HUES64 (cell line): Measurements from ENCODE around the gene ARL5A.

Source experiments
- H3K27ac ChIP-seq: 2 replicates; pipeline ENCODE4 v1.7.0; 2013; ENCODE audit warnings: low read depth, low read length, inconsistent platforms
- H3K27me3 ChIP-seq: 2 replicates; pipeline ENCODE4 v1.6.1; 2013; ENCODE audit warnings: mild to moderate bottlenecking, low read length; ENCODE audit not compliant: insufficient read depth
- H3K36me3 ChIP-seq: 2 replicates; pipeline ENCODE4 v1.6.1; 2013; ENCODE audit warnings: mild to moderate bottlenecking, low read length; ENCODE audit not compliant: insufficient read depth
- H3K4me1 ChIP-seq: 2 replicates; pipeline ENCODE4 v1.6.1; 2013; ENCODE audit warnings: mild to moderate bottlenecking, low read length, moderate library complexity; ENCODE audit not compliant: insufficient read depth
- H3K4me3 ChIP-seq: 2 replicates; pipeline ENCODE4 v1.5.1; 2013; ENCODE audit warnings: mild to moderate bottlenecking, low read length, moderate library complexity
- H3K9ac ChIP-seq: 2 replicates; pipeline ENCODE4 v1.6.1; 2013; ENCODE audit warnings: mild to moderate bottlenecking, low read depth, low read length
- H3K9me3 ChIP-seq: 2 replicates; pipeline ENCODE4 v1.6.1; 2013; ENCODE audit warnings: low read depth, low read length; ENCODE audit not compliant: insufficient read depth
- WGBS: fragments of 150-250, 120-280 bp; methylation state at CpG from one replicate; pipeline ENCODE4 v1.1.7; 2013; ENCODE audit warnings: missing lambda C conversion rate; 5-methylcytosine and 5-hydroxymethylcytosine counted together

The ARL5A gene

DNA sequence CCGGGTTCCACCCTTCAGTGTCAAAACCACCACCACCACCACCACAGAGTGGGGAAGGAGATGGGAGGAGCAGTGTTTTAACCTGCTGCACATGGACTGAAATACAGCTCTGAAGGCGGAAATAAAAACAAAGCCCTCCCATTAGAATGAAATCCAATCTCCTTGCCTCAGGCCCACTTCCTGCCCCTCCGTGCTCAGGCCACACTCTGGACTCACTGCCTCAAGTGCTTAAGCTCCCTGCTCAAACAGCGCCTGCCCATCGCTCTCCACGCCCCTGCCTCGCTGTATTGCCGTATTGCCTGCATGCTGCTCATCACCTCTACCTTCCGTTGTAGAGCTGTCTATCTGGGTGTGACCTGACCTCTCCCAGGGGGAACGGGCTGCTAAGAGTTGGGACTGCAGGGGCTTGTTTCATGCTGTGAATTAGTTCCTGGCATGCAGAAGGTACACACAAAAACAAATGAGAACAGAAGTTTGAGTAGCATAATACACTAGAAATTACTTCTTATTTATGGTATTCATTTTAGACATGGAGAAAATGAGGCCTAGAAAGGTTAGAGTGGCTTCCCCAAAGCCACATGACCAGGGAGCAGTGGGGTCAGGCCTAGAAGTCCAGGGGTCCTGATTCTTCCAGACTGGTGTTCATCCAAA is 62.3 kb downstream of the ARL5A start:
- 88% methylated on average over 9 of the region's 10 CpGs for WGBS
- Histone ChIP-seq H3K27me3 (no peaks in the 10 kb centered on the region), H3K9me3 (no peaks in the 10 kb centered on the region), H3K9ac (no peak overlapping the region), H3K4me3 (no peak overlapping the region), H3K27ac (no peak overlapping the region), H3K4me1 (peaks cover 8% of the 10 kb centered on the region; the same call in 1 of the 2 replicates), H3K36me3 (no peaks in the 10 kb centered on the region)

DNA sequence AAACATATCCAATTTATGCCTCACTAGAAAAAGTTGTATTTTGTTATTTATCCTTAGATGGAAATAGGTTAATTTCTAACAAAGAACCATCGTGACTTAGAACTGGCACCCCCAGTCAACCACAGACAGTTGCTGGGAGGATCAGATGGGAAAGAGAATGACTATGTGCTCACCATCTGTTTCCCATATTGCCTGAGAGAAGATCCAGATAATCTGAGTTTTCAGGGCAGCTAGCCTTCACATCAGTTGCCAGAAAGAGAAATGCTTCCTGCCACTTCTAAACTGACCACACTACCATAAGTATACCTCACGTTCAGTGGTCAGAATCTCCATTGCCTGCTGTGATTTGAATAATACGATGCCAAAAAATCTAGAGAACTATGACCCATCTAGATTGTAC is 65.5 kb downstream of the ARL5A start:
- 64% methylated on average over 3 of the region's 3 CpGs for WGBS
- Histone ChIP-seq H3K4me1 (peaks cover 8% of the 10 kb centered on the region; the same call in 1 of the 2 replicates), H3K9ac (no peak overlapping the region), H3K9me3 (no peaks in the 10 kb centered on the region), H3K27ac (no peak overlapping the region), H3K27me3 (no peaks in the 10 kb centered on the region), H3K36me3 (no peaks in the 10 kb centered on the region), H3K4me3 (no peak overlapping the region)

DNA sequence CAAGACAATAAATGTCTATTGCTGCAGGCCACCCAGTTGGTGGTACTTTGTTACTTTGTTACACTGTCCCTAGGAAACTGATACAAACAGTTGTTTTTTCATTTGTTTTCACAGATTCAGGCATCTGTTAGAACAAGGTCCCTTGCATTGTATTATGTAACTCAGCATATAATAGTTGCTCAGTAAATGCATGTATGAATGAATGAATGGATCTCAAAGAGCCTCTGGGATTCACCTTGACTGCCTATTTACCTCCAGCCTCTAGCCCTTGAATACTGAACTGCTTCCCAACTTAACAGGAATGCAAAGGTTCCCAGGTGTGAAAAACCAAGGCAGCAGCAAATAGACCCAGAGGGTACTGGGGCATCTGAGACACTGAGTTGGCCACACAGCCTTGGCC is 66.5 kb downstream of the ARL5A start:
- H3K4me1 ChIP-seq, result peaks cover 8% of the 10 kb centered on the region
- H3K4me3 ChIP-seq, result no peak overlapping the region
- H3K36me3 ChIP-seq, result no peaks in the 10 kb centered on the region
- H3K27me3 ChIP-seq, result no peaks in the 10 kb centered on the region
- no peaks in the 10 kb centered on the region for H3K9me3 ChIP-seq
- H3K9ac ChIP-seq, result no peak overlapping the region
- no peak overlapping the region for H3K27ac ChIP-seq

DNA sequence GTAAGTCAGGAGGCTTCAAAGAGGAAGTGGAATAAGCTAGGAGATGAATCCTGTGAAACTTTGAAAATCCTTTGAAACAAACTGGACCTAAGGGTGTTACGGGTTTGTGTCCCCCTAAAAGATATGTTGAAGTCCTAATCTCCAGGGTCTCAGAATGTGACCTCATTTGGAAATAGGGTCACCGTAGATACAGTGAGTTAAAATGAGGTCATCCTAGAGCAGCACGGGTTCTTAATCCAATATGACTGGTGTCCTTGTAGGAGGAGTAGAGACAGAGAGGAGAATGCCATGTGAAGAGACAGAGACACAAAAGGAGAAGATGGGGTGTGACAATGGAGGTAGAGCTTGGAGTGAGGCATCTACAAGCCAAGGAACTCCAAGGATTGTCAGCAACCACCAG is 67.0 kb downstream of the ARL5A start:
- peaks cover 4% of the 10 kb centered on the region for H3K4me1 ChIP-seq
- 91% methylated on average over 3 of the region's 3 CpGs for WGBS
- no peaks in the 10 kb centered on the region for H3K27me3 ChIP-seq
- no peak overlapping the region for H3K9ac ChIP-seq
- no peak overlapping the region for H3K27ac ChIP-seq
- H3K36me3 ChIP-seq, result no peaks in the 10 kb centered on the region
- no peaks in the 10 kb centered on the region for H3K9me3 ChIP-seq
- H3K4me3 ChIP-seq, result no peak overlapping the region

DNA sequence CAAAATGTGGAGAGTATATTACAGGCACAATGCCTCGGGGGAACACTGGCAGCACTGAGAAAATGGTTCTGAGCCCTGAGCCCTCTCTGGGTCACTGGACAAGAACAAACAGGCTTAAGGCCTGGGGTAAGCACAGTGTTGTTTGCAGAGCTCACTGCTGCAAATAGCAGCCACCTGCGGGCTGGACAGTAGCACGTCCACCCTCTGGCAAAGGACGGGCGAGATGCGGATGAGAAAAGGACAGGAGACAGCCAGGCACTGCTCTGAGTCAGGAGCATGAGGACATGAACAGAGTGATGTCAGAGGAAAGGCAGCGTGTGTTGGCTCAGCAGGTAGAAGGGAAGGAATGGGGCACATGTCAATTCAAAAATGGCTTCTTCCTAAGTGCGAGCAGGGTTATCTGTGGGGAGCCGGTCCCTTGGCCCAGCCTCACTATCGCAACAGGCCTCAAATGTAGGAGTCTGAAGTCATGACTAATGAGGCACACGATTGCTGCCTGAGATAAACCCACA is 68.0 kb downstream of the ARL5A start:
- H3K9ac ChIP-seq, result no peak overlapping the region
- 89% methylated on average over 11 of the region's 11 CpGs for WGBS
- H3K4me3 ChIP-seq, result no peak overlapping the region
- no peaks in the 10 kb centered on the region; the same call in none of the 2 replicates for H3K4me1 ChIP-seq
- H3K27me3 ChIP-seq, result no peaks in the 10 kb centered on the region
- no peaks in the 10 kb centered on the region for H3K9me3 ChIP-seq
- no peak overlapping the region for H3K27ac ChIP-seq
- no peaks in the 10 kb centered on the region for H3K36me3 ChIP-seq

DNA sequence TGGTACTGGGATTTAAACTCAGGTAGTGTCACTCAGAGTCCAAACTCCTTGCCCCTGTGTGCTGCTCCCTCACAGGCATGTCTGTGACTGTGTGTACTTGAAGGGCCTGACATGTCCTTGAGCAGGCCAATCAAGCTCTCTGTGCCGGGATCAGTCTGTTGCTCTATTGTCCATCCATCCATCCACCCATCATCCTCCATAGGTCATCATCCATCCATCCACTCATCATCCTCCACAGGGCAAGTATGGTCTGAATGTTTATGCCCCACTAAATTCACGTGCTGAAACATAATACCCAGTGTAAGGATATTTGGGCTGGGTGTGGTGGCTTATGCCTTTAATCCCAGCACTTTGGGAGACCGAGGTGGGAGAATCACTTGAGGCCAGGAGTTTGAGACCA is 69.5 kb downstream of the ARL5A start:
- H3K27me3 ChIP-seq, result no peaks in the 10 kb centered on the region
- H3K27ac ChIP-seq, result no peak overlapping the region
- H3K4me1 ChIP-seq, result no peaks in the 10 kb centered on the region; the same call in none of the 2 replicates
- no peak overlapping the region for H3K9ac ChIP-seq
- H3K4me3 ChIP-seq, result no peak overlapping the region
- no peaks in the 10 kb centered on the region for H3K9me3 ChIP-seq
- WGBS, result 93% methylated on average over 3 of the region's 3 CpGs
- no peaks in the 10 kb centered on the region for H3K36me3 ChIP-seq

DNA sequence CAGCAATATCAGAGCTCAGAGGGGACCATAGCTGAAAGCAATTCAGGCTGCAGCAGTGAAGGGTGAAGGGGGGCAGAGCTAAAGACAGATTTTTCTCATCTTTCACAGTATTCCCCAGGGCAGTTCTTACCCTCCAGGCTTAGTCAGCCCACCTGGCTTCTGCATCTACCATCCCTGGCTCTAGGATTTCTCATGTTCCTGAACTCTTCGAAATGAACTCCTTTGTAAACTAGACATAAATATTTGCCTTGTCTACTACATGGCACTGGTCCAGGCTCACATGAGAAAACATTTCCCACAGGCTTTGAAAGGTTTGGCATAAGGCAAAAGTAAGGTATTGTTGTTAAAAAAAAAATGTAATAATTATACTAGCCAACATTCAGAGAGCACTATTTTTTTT is 70.4 kb downstream of the ARL5A start:
- no peaks in the 10 kb centered on the region for H3K9me3 ChIP-seq
- no peaks in the 10 kb centered on the region for H3K27me3 ChIP-seq
- no peak overlapping the region for H3K4me3 ChIP-seq
- no peak overlapping the region for H3K27ac ChIP-seq
- no peak overlapping the region for H3K9ac ChIP-seq
- WGBS, result 97% methylated on average over 1 of the region's 1 CpG
- H3K4me1 ChIP-seq, result no peaks in the 10 kb centered on the region; the same call in none of the 2 replicates
- H3K36me3 ChIP-seq, result no peaks in the 10 kb centered on the region

DNA sequence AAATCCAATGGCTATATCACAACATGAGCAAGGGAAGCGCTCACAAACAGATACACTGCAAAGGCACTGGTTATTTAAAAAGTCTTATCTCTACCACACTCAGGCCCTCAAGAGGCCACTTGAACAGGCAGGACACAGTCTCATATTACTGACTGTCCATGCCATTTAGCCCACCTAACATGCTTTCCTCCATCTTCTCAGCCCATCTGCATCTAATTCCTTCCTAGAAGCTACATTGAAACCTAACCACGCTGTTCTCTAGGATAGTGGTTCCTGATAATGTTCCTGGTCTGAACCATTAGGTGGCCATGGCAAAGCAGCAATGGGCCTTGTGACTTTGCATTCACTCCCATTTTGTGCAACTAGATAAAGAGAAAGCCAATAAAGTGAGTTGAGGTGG is 71.4 kb downstream of the ARL5A start:
- Histone ChIP-seq H3K9ac (no peak overlapping the region), H3K4me3 (no peak overlapping the region), H3K4me1 (no peaks in the 10 kb centered on the region; the same call in none of the 2 replicates), H3K27ac (no peak overlapping the region), H3K27me3 (no peaks in the 10 kb centered on the region), H3K9me3 (no peaks in the 10 kb centered on the region), H3K36me3 (no peaks in the 10 kb centered on the region)
- 94% methylated on average over 2 of the region's 2 CpGs for WGBS

DNA sequence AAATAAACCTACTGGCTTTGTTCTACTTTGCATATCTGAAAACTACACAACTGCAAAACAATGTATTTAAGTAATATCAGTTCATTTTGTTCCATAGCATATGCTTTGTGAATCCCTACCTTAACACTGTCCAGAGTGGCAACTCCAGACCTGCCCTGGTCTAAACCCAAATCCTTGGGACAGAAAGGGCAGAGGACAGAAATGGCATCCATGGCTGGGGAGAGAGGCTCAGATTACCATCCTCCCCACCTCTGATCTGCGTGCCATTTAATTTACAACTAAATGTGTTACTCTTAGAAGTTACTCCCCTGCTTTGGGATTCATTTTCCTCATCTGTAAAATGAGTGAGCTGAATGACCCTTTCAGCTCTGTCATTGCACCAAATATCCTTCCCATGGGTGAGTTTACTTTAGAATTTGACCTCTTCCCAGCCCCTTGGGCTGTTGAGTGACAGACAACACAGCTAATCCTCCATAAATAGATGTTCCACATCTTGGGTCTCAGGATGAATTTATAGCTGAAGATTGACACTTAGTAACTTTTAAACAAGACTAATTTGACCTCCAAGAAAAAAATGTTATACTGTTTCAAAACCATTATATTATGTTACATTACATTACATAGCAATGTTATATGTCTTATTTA is 73.8 kb downstream of the ARL5A start:
- Histone ChIP-seq H3K27me3 (no peaks in the 10 kb centered on the region), H3K9me3 (no peaks in the 10 kb centered on the region), H3K27ac (no peak overlapping the region), H3K9ac (no peak overlapping the region), H3K4me1 (no peaks in the 10 kb centered on the region; the same call in 1 of the 2 replicates), H3K4me3 (no peak overlapping the region), H3K36me3 (no peaks in the 10 kb centered on the region)
- WGBS, result no CpG with 5 or more reads among the region's 1 CpG

DNA sequence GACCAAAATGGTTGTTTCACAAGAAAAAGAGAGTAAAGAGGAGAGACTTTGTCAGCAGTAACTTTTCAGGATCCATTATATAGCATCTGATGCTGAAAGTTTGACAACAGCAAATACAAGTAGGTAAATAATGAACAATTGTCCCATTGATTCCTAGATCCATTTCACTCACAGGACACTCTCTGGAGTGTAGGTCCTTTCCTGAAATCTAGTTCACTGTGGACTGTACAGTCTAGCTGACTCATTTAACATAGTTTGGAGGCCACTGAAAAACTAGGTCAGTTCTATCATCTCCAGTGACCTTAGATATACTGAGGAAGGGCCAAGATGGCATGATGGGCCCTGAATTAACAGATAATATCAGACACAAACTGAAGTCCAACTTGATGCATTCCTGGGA is 74.7 kb downstream of the ARL5A start:
- H3K27me3 ChIP-seq, result no peaks in the 10 kb centered on the region
- H3K9ac ChIP-seq, result no peak overlapping the region
- H3K27ac ChIP-seq, result no peak overlapping the region
- no peaks in the 10 kb centered on the region for H3K36me3 ChIP-seq
- H3K9me3 ChIP-seq, result no peaks in the 10 kb centered on the region
- no peak overlapping the region for H3K4me3 ChIP-seq
- H3K4me1 ChIP-seq, result no peaks in the 10 kb centered on the region; the same call in 1 of the 2 replicates
